Measurements from ENCODE around the gene SLC29A1.

GRCh38 chr6:44235891-44236516 lies 12.6 kb downstream of the SLC29A1 start:
- TF ChIP-seq POLR2A (IDR thresholded peaks at IDR 0.05) (no peak), CTCF (IDR thresholded peaks at IDR 0.05 in 4 of 5, conservative IDR thresholded peaks at IDR 0.05 in 1 of 5) (no peak)
